BE2C (cell line): Measurements from ENCODE around the gene CCDC141.

Source experiments
- DNase-seq: peaks from one replicate; pipeline ENCODE4 v3.0.0-alpha.2; 2020
- H3K27me3 ChIP-seq: fragments of 250-450 bp; sonication (Bioruptor Pico); 2 replicates; pipeline ENCODE4 v1.5.1; 2020; ENCODE audit warnings: mild to moderate bottlenecking
- H3K36me3 ChIP-seq: fragments of 250-450 bp; sonication (Bioruptor Pico); 2 replicates; pipeline ENCODE4 v1.5.1; 2020; ENCODE audit warnings: mild to moderate bottlenecking
- H3K4me1 ChIP-seq: fragments of 250-450 bp; sonication (Bioruptor Pico); 2 replicates; pipeline ENCODE4 v1.5.1; 2020
- H3K4me3 ChIP-seq: 2 replicates; pipeline ENCODE4 v1.5.1; 2011; ENCODE audit warnings: low read depth, low read length
- H3K9me3 ChIP-seq: fragments of 250-450 bp; sonication (Bioruptor Pico); 2 replicates; pipeline ENCODE4 v1.5.1; 2020
- CTCF ChIP-seq: IDR thresholded peaks from 2 replicates; pipeline ENCODE4 v1.5.1; 2012; ENCODE audit warnings: mild to moderate bottlenecking, low read depth, low read length

The CCDC141 gene

GRCh38 chr2:178909507-178909906 lies 140.4 kb downstream of the CCDC141 start:
- TF ChIP-seq CTCF = no peak
- Histone ChIP-seq H3K4me1 (no peaks in the 10 kb centered on the region), H3K9me3 (no peaks in the 10 kb centered on the region), H3K27me3 (no peaks in the 10 kb centered on the region), H3K36me3 (no peaks in the 10 kb centered on the region), H3K4me3 (no peak overlapping the region)
- no peak for DNase-seq

- TF ChIP-seq CTCF = no peak
- Histone ChIP-seq H3K36me3 (no peaks in the 10 kb centered on the region), H3K4me3 (no peak overlapping the region), H3K4me1 (no peaks in the 10 kb centered on the region), H3K9me3 (no peaks in the 10 kb centered on the region), H3K27me3 (no peaks in the 10 kb centered on the region)
- no peak for DNase-seq
Observed at GRCh38 chr2:178908810-178909209, 141.1 kb downstream of the CCDC141 start.

- DNase-seq = no peak
- no peak for TF ChIP-seq CTCF
- Histone ChIP-seq H3K36me3 (no peaks in the 10 kb centered on the region), H3K4me3 (no peak overlapping the region), H3K4me1 (no peaks in the 10 kb centered on the region), H3K9me3 (no peaks in the 10 kb centered on the region), H3K27me3 (no peaks in the 10 kb centered on the region)
Observed at GRCh38 chr2:178905261-178905660, 144.7 kb downstream of the CCDC141 start.

- TF ChIP-seq CTCF = no peak
- H3K4me1 ChIP-seq = no peaks in the 10 kb centered on the region
- H3K27me3 ChIP-seq = no peaks in the 10 kb centered on the region
- no peak for DNase-seq
- no peak overlapping the region for H3K4me3 ChIP-seq
- no peaks in the 10 kb centered on the region for H3K36me3 ChIP-seq
- no peaks in the 10 kb centered on the region for H3K9me3 ChIP-seq
Observed at GRCh38 chr2:178899656-178900055, 150.3 kb downstream of the CCDC141 start.

GRCh38 chr2:178895872-178896271 lies 154.1 kb downstream of the CCDC141 start:
- no peaks in the 10 kb centered on the region for H3K27me3 ChIP-seq
- H3K9me3 ChIP-seq = no peaks in the 10 kb centered on the region
- no peak for TF ChIP-seq CTCF
- H3K4me1 ChIP-seq = no peaks in the 10 kb centered on the region
- no peaks in the 10 kb centered on the region for H3K36me3 ChIP-seq
- no peak overlapping the region for H3K4me3 ChIP-seq
- no peak for DNase-seq

GRCh38 chr2:178895171-178895570 lies 154.8 kb downstream of the CCDC141 start:
- no peak for TF ChIP-seq CTCF
- Histone ChIP-seq H3K27me3 (no peaks in the 10 kb centered on the region), H3K36me3 (no peaks in the 10 kb centered on the region), H3K4me3 (no peak overlapping the region), H3K9me3 (no peaks in the 10 kb centered on the region), H3K4me1 (no peaks in the 10 kb centered on the region)
- DNase-seq = no peak
